ENCODE data around the gene FGF2.

Gene FGF2

GRCh38 chr4:122889726-122890125 is 63.1 kb downstream of the FGF2 start:
- no peaks in the 10 kb centered on the region for H4K20me1 ChIP-seq
- no peaks in the 10 kb centered on the region; the same call in 1 of the 2 replicates for H3K36me3 ChIP-seq
- no peak overlapping the region for H3K4me3 ChIP-seq
- no peak for TF ChIP-seq Cebpa-rat (IDR thresholded peaks at IDR 0.05)
- H3K9me3 ChIP-seq = no peaks in the 10 kb centered on the region
- no peaks in the 10 kb centered on the region for H3K4me1 ChIP-seq
- H3K27me3 ChIP-seq = no peaks in the 10 kb centered on the region
- H3K9ac ChIP-seq = no peak overlapping the region
- no peak overlapping the region for H3K27ac ChIP-seq
- H3K4me2 ChIP-seq = no peak overlapping the region

DNA sequence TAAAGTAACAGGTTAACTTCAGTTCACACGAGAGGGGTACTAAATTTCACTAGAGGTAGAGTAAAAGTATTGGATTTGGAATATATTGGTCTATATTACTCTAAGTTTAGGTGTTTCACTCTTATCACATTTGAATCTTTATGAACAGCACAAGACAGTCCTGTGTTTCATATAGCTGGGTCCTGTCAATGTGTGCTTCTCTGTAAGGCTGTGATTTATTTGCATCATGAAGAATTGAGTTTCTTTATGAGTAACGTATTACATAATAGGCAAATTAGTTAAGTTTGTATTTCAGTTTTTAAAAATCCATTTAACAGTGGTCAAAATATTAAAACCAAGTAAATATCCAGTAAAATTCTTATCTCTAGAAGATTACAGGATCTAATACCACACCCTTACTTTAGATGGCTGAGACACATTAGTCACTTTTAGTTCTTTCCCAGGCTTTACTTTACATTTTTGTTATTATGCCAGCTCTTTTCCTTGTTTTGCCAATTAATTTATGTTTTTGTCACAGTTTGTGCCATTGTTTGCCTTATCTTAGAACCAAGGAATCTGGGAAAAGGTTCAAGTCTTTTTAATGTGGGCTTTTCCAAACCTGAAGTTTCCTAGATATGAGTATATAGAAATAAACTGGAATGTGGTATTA is 63.6 kb downstream of the FGF2 start:
- no peak overlapping the region for H3K9ac ChIP-seq
- no peak overlapping the region for H3K4me2 ChIP-seq
- no peaks in the 10 kb centered on the region for H3K9me3 ChIP-seq
- H4K20me1 ChIP-seq = no peaks in the 10 kb centered on the region
- H3K27me3 ChIP-seq = no peaks in the 10 kb centered on the region
- H3K4me1 ChIP-seq = no peaks in the 10 kb centered on the region
- H3K36me3 ChIP-seq = no peaks in the 10 kb centered on the region; the same call in 1 of the 2 replicates
- H3K27ac ChIP-seq = no peak overlapping the region
- TF ChIP-seq Cebpa-rat (IDR thresholded peaks at IDR 0.05) = no peak
- H3K4me3 ChIP-seq = no peak overlapping the region

DNA sequence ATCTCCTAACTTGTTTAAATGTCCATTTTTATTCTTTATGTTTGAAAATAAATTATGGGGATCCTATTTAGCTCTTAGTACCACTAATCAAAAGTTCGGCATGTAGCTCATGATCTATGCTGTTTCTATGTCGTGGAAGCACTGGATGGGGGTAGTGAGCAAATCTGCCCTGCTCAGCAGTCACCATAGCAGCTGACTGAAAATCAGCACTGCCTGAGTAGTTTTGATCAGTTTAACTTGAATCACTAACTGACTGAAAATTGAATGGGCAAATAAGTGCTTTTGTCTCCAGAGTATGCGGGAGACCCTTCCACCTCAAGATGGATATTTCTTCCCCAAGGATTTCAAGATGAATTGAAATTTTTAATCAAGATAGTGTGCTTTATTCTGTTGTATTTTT is 68.2 kb downstream of the FGF2 start:
- no peaks in the 10 kb centered on the region; the same call in 1 of the 2 replicates for H3K36me3 ChIP-seq

DNA sequence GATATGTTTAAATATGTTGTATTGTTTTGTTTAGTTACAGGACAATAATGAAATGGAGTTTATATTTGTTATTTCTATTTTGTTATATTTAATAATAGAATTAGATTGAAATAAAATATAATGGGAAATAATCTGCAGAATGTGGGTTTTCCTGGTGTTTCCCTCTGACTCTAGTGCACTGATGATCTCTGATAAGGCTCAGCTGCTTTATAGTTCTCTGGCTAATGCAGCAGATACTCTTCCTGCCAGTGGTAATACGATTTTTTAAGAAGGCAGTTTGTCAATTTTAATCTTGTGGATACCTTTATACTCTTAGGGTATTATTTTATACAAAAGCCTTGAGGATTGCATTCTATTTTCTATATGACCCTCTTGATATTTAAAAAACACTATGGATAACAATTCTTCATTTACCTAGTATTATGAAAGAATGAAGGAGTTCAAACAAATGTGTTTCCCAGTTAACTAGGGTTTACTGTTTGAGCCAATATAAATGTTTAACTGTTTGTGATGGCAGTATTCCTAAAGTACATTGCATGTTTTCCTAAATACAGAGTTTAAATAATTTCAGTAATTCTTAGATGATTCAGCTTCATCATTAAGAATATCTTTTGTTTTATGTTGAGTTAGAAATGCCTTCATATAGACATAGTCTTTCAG is 68.8 kb downstream of the FGF2 start:
- H3K27ac ChIP-seq = no peak overlapping the region
- H3K36me3 ChIP-seq = no peaks in the 10 kb centered on the region; the same call in 1 of the 2 replicates
- no peaks in the 10 kb centered on the region for H3K27me3 ChIP-seq
- TF ChIP-seq Cebpa-rat (IDR thresholded peaks at IDR 0.05) = no peak
- no peak overlapping the region for H3K4me3 ChIP-seq
- H3K4me2 ChIP-seq = no peak overlapping the region
- no peaks in the 10 kb centered on the region for H3K4me1 ChIP-seq
- no peaks in the 10 kb centered on the region for H4K20me1 ChIP-seq
- H3K9me3 ChIP-seq = no peaks in the 10 kb centered on the region
- H3K9ac ChIP-seq = no peak overlapping the region

More for the DNA sequence above, 68.2 kb downstream of the FGF2 start:
- no peak overlapping the region for H3K4me3 ChIP-seq
- no peaks in the 10 kb centered on the region for H4K20me1 ChIP-seq
- H3K27ac ChIP-seq = no peak overlapping the region
- H3K9ac ChIP-seq = no peak overlapping the region
- no peaks in the 10 kb centered on the region for H3K27me3 ChIP-seq
- no peaks in the 10 kb centered on the region for H3K9me3 ChIP-seq
- no peak overlapping the region for H3K4me2 ChIP-seq
- TF ChIP-seq Cebpa-rat (IDR thresholded peaks at IDR 0.05) = no peak
- H3K4me1 ChIP-seq = no peaks in the 10 kb centered on the region

DNA sequence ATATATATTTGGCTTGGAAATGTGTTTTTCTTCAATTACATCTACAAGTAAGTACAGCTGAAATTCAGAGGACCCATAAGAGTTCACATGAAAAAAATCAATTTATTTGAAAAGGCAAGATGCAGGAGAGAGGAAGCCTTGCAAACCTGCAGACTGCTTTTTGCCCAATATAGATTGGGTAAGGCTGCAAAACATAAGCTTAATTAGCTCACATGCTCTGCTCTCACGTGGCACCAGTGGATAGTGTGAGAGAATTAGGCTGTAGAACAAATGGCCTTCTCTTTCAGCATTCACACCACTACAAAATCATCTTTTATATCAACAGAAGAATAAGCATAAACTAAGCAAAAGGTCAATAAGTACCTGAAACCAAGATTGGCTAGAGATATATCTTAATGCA is 69.6 kb downstream of the FGF2 start:
- no peak overlapping the region for H3K9ac ChIP-seq
- H3K36me3 ChIP-seq = no peaks in the 10 kb centered on the region; the same call in 1 of the 2 replicates
- no peaks in the 10 kb centered on the region for H3K4me1 ChIP-seq
- H3K4me3 ChIP-seq = no peak overlapping the region
- no peak overlapping the region for H3K27ac ChIP-seq
- no peak for TF ChIP-seq Cebpa-rat (IDR thresholded peaks at IDR 0.05)
- no peak overlapping the region for H3K4me2 ChIP-seq
- H3K27me3 ChIP-seq = no peaks in the 10 kb centered on the region
- no peaks in the 10 kb centered on the region for H3K9me3 ChIP-seq
- no peaks in the 10 kb centered on the region for H4K20me1 ChIP-seq

- H3K9ac ChIP-seq = no peak overlapping the region
- H3K27ac ChIP-seq = no peak overlapping the region
- no peaks in the 10 kb centered on the region for H3K9me3 ChIP-seq
- H3K27me3 ChIP-seq = no peaks in the 10 kb centered on the region
- H3K4me1 ChIP-seq = no peaks in the 10 kb centered on the region
- no peak overlapping the region for H3K4me3 ChIP-seq
- no peak overlapping the region for H3K4me2 ChIP-seq
- no peak for TF ChIP-seq Cebpa-rat (IDR thresholded peaks at IDR 0.05)
- H3K36me3 ChIP-seq = no peaks in the 10 kb centered on the region
- H4K20me1 ChIP-seq = no peaks in the 10 kb centered on the region
Measured at GRCh38 chr4:122898370-122899150, 71.9 kb downstream of the FGF2 start.

DNA sequence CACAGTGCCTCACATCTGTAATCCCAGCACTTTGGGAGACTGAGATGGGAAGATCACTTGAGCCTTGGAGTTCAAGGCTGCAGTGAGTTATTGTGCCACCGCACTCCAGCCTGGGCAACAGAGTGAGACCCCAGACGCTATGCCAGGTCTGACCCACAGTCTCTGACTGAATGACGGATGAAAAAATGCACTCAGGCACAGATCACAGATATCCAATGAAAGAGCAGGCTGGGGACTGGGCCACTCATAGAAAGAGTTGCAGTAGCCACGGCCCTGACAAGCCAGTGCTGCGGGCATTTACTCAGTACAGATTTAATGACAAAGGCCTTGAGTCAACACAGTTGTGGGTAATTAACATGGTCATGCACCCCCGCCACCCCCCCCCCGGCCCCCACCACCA is 73.1 kb downstream of the FGF2 start:
- H3K36me3 ChIP-seq = no peaks in the 10 kb centered on the region
- H3K27ac ChIP-seq = no peak overlapping the region
- TF ChIP-seq Cebpa-rat (IDR thresholded peaks at IDR 0.05) = no peak
- no peaks in the 10 kb centered on the region for H3K4me1 ChIP-seq
- H3K9me3 ChIP-seq = no peaks in the 10 kb centered on the region
- no peak overlapping the region for H3K4me2 ChIP-seq
- H3K4me3 ChIP-seq = no peak overlapping the region
- no peaks in the 10 kb centered on the region for H4K20me1 ChIP-seq
- H3K27me3 ChIP-seq = no peaks in the 10 kb centered on the region
- no peak overlapping the region for H3K9ac ChIP-seq

GRCh38 chr4:122900314-122900713 is 73.7 kb downstream of the FGF2 start:
- H3K9ac ChIP-seq = no peak overlapping the region
- H3K36me3 ChIP-seq = no peaks in the 10 kb centered on the region
- no peaks in the 10 kb centered on the region for H3K4me1 ChIP-seq
- no peak for TF ChIP-seq Cebpa-rat (IDR thresholded peaks at IDR 0.05)
- H3K4me2 ChIP-seq = no peak overlapping the region
- no peak overlapping the region for H3K4me3 ChIP-seq
- no peak overlapping the region for H3K27ac ChIP-seq
- H4K20me1 ChIP-seq = no peaks in the 10 kb centered on the region
- H3K27me3 ChIP-seq = no peaks in the 10 kb centered on the region
- no peaks in the 10 kb centered on the region for H3K9me3 ChIP-seq

DNA sequence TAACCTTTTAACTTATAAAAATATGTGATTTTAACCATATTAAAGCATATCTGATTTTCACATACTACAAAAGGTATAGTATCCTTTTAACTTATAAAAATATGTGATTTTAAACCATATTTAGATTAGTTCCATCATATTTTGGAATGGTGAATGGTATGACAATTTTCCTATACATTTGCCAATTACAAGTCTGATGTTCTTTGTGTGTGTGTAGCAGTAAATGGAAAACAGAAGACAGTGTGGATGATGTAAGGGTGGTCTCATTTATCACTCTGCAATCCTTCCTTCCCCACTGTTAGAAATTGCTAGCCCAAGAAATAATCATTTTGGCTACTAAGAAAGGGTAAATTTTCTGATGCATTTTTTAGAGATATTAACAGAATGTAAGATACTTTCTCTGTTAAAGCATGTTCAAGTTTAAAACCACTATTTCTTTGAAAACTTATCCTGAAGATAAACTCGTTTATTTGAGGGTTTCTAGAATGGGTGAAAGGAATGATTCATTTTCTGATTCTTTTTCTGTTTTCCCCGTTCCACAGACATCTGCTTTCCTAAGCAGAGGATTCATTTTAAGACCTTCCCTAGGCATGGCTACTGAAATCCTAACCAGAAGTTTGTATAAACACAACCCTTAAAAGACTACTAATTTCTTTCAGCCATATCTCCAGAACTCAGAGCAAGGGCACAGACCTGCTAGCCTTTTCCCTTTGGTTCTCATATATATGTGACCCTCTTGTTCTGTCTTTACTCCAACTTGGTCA is 74.8 kb downstream of the FGF2 start:
- TF ChIP-seq Cebpa-rat (IDR thresholded peaks at IDR 0.05) = no peak
- no peaks in the 10 kb centered on the region for H4K20me1 ChIP-seq
- H3K4me1 ChIP-seq = no peaks in the 10 kb centered on the region
- H3K9me3 ChIP-seq = no peaks in the 10 kb centered on the region
- H3K27ac ChIP-seq = no peak overlapping the region
- no peaks in the 10 kb centered on the region for H3K36me3 ChIP-seq
- H3K27me3 ChIP-seq = no peaks in the 10 kb centered on the region
- no peak overlapping the region for H3K4me2 ChIP-seq
- no peak overlapping the region for H3K4me3 ChIP-seq
- no peak overlapping the region for H3K9ac ChIP-seq
